Measurements from ENCODE around the gene ZNF71. TPM values are rescaled to one million over a fixed set of nuclear protein-coding genes. Genes with fewer than 3 reads are reported as not detected.

The ZNF71 gene
- total and polyA plus RNA-seq, 2 donors (not counting 3 experiments of a cell fraction or from before 2014, with no cell fraction given) = 9.7 to 10.1 TPM

GRCh38 chr19:56567274-56568120, 27.6 kb upstream of the ZNF71 start, which contains the start of gene ZNF470:
Gene ZNF470, plus strand, starts transcription at chr19:56567468. Its CDS starts 2,844 bp downstream, at chr19:56570312.
- H4K20me1 ChIP-seq (replicated peaks; ENCODE audit: control insufficient read depth, extremely low read depth, insufficient read depth, low read length) = no peaks in the 10 kb centered on the region
- peak; percentile 92 for DNase-seq (ENCODE audit: low read depth, low spot score)
- H3K4me1 ChIP-seq (ENCODE audit: control insufficient read depth, extremely low read depth, insufficient read depth, low read length) = peaks cover 3% of the 10 kb centered on the region
- H3K27ac ChIP-seq (ENCODE audit: insufficient read depth, low read depth, low read length) = no peak within 1 kb of the TSS
- H3K9ac ChIP-seq (replicated peaks; ENCODE audit: extremely low read depth, insufficient read depth, low read length) = peak within 1 kb of the TSS; percentile 44
- peak within 1 kb of the TSS; percentile 61 for H3K4me2 ChIP-seq (ENCODE audit: insufficient read depth, low read length)
- POLR2A ChIA-PET = no interaction called here
- H3K27me3 ChIP-seq (ENCODE audit: control insufficient read depth in 2 of 2, insufficient read depth in 2 of 2, low read length in 2 of 2) = no peaks in the 10 kb centered on the region
- TF ChIP-seq FOS (IDR thresholded peaks at IDR 0.05; ENCODE audit: borderline replicate concordance, insufficient read depth, low read length) (no peak), POLR2AphosphoS5 (IDR thresholded peaks at IDR 0.05; ENCODE audit: insufficient read depth, low read depth, low read length) (peak; percentile 45), MAX (IDR thresholded peaks at IDR 0.05; ENCODE audit: insufficient read depth, insufficient read length) (peak; percentile 6), MYC (IDR thresholded peaks at IDR 0.05; ENCODE audit: low read depth, low read length) (no peak)
- CTCF ChIA-PET = no interaction called here
- FAIRE-seq = peak; percentile 93
- BruUV-seq (replicated peaks) = no TSS peak
- no peaks in the 10 kb centered on the region for H3K79me2 ChIP-seq (ENCODE audit: control insufficient read depth, insufficient read depth, low read length)
- H2AFZ ChIP-seq (ENCODE audit: low read depth, low read length) = peak within 1 kb of the TSS; percentile 96
- H3K4me3 ChIP-seq (replicated peaks in 1 of 3; ENCODE audit: insufficient read depth in 1 of 3, low read depth in 1 of 3, low read length in 3 of 3) = peak within 1 kb of the TSS; percentile 36 to 84 (median 73)
- H3K9me1 ChIP-seq (replicated peaks; ENCODE audit: control insufficient read depth, extremely low read depth, insufficient read depth, low read length) = no peaks in the 10 kb centered on the region
- peaks cover 7% of the 10 kb centered on the region for H3K9me3 ChIP-seq (replicated peaks; ENCODE audit: control insufficient read depth, insufficient read depth, low read length)
- H3K36me3 ChIP-seq (ENCODE audit: control insufficient read depth in 2 of 2, extremely low read depth in 1 of 2, insufficient read depth in 2 of 2, low read length in 2 of 2) = no peaks in the 10 kb centered on the region
- dilution Hi-C loops (cut with MboI; ENCODE audit: extremely low pct_ligation_motif_present, low sequenced_read_pairs) = no loop called here
- intact Hi-C loops (cut with micrococcal nuclease) = loop anchor here (1.0 to 10.0 kb wide), 5 partner anchors 28 to 415 kb away; partner anchors contain the start of genes ZFP28, ZNF583 and ZNF71

GRCh38 chr19:56572589-56572988, 22.5 kb upstream of the ZNF71 start:
- Histone ChIP-seq H3K27ac (ENCODE audit: insufficient read depth, low read depth, low read length) (no peak overlapping the region), H3K4me3 (replicated peaks in 1 of 3; ENCODE audit: insufficient read depth in 1 of 3, low read depth in 1 of 3, low read length in 3 of 3) (no peak overlapping the region), H2AFZ (ENCODE audit: low read depth, low read length) (no peak overlapping the region), H3K4me2 (ENCODE audit: insufficient read depth, low read length) (no peak overlapping the region), H3K36me3 (ENCODE audit: control insufficient read depth in 2 of 2, extremely low read depth in 1 of 2, insufficient read depth in 2 of 2, low read length in 2 of 2) (peaks cover 0 to 3% of the 10 kb centered on the region in 2 experiments), H3K9me1 (replicated peaks; ENCODE audit: control insufficient read depth, extremely low read depth, insufficient read depth, low read length) (no peaks in the 10 kb centered on the region), H3K9ac (replicated peaks; ENCODE audit: extremely low read depth, insufficient read depth, low read length) (no peak overlapping the region), H3K79me2 (ENCODE audit: control insufficient read depth, insufficient read depth, low read length) (no peaks in the 10 kb centered on the region), H3K9me3 (replicated peaks; ENCODE audit: control insufficient read depth, insufficient read depth, low read length) (peaks cover 22% of the 10 kb centered on the region), H3K4me1 (ENCODE audit: control insufficient read depth, extremely low read depth, insufficient read depth, low read length) (peaks cover 3% of the 10 kb centered on the region), H4K20me1 (replicated peaks; ENCODE audit: control insufficient read depth, extremely low read depth, insufficient read depth, low read length) (no peaks in the 10 kb centered on the region), H3K27me3 (ENCODE audit: control insufficient read depth in 2 of 2, insufficient read depth in 2 of 2, low read length in 2 of 2) (no peaks in the 10 kb centered on the region)
- ChIA-PET POLR2A (no interaction called here), CTCF (no interaction called here)
- FAIRE-seq (no peak), DNase-seq (ENCODE audit: low read depth, low spot score) (no peak)
- BruUV-seq (replicated peaks) = no TSS peak
- TF ChIP-seq EZH2 (IDR thresholded peaks at IDR 0.05; ENCODE audit: borderline replicate concordance, low read depth, low read length, severe bottlenecking) (no peak), FOS (IDR thresholded peaks at IDR 0.05; ENCODE audit: borderline replicate concordance, insufficient read depth, low read length) (no peak), POLR2A (IDR thresholded peaks at IDR 0.05; ENCODE audit: low read depth, low read length) (no peak), MYC (IDR thresholded peaks at IDR 0.05; ENCODE audit: low read depth, low read length) (no peak), GATA2 (IDR thresholded peaks at IDR 0.05; ENCODE audit: insufficient read depth, insufficient read length, low read depth, low read length) (no peak)
- dilution Hi-C loops (cut with MboI; ENCODE audit: extremely low pct_ligation_motif_present, low sequenced_read_pairs) = no loop called here
- intact Hi-C loops (cut with micrococcal nuclease) = no loop called here
